HepG2 (cell line): Measurements from ENCODE around the gene ATXN2. TPM values are rescaled to one million over a fixed set of nuclear protein-coding genes. Genes with fewer than 3 reads are reported as not detected.

ENCODE experiments used
- ATAC-seq: fragments of 200-7000 bp; cut with Tn5 transposase; 3 replicates; pipeline ENCODE4 v1.9.1; 2020; ENCODE audit warnings: mild to moderate bottlenecking, moderate library complexity
- BruUV-seq: library from RNA; stranded (reverse); fragments of 400-500 nt; replicated peaks from 2 replicates; lab custom pipeline; 2021; lab: Mats Ljungman, UMichigan
- CTCF ChIA-PET: fragments of 300-600 bp; formaldehyde crosslinking; extraction: SDS; loops from one replicate; lab custom pipeline; 2021; ENCODE audit warnings: low total read pairs, inconsistent platforms, low intra/inter-chr PET ratio; lab: Yijun Ruan, JAX
- POLR2A ChIA-PET: fragments of 350-600 bp; sonication (Branson Sonifier 250); formaldehyde crosslinking; loops from one replicate; lab custom pipeline; 2020; ENCODE audit warnings: antibody characterized with exemption, inconsistent platforms; lab: Yijun Ruan, JAX
- DNase-seq: peaks from one replicate; pipeline ENCODE4 v3.0.0-alpha.2; 2015; ENCODE audit warnings: low spot score
- FAIRE-seq: peaks from 3 replicates; lab custom pipeline; 2011; peaks lifted over from hg19 to GRCh38; lab: Jason Lieb, UNC
- H2AFZ ChIP-seq: one replicate; pipeline ENCODE4 v1.6.1; 2011; ENCODE audit warnings: low read length, inconsistent platforms
- H3K27ac ChIP-seq: fragments of 300-600 bp; 3 replicates; pipeline ENCODE4 v1.8.0; 2011; ENCODE audit warnings: mixed run types, mild to moderate bottlenecking, mixed read lengths, low read length, inconsistent platforms; ENCODE audit not compliant: insufficient read depth; ENCODE audit errors: extremely low read length
- H3K27me3 ChIP-seq, 2 experiments: fragments of 200-600 bp in 1 of 2; 2 replicates in 1 of 2; 3 replicates in 1 of 2; pipeline versions ENCODE4 v1.6.0 to v1.8.0; 2011; ENCODE audit warnings: low read length in 2 of 2, mild to moderate bottlenecking in 2 of 2, moderate library complexity in 2 of 2, inconsistent platforms in 1 of 2; ENCODE audit not compliant: insufficient read depth in 2 of 2, control insufficient read depth in 1 of 2
- H3K36me3 ChIP-seq, 2 experiments: fragments of 200-600 bp in 1 of 2; replicated peaks in 1 of 2; 2 replicates in 1 of 2; 3 replicates in 1 of 2; pipeline versions ENCODE4 v1.5.1 to v1.8.0; 2011; ENCODE audit warnings: low read length in 2 of 2, inconsistent platforms in 1 of 2; ENCODE audit not compliant: insufficient read depth in 2 of 2, control insufficient read depth in 1 of 2
- H3K4me1 ChIP-seq: 2 replicates; pipeline ENCODE4 v1.5.1; 2012; ENCODE audit warnings: low read length, inconsistent platforms; ENCODE audit not compliant: insufficient read depth
- H3K4me2 ChIP-seq: 2 replicates; pipeline ENCODE4 v1.6.0; 2011; ENCODE audit warnings: low read depth, low read length, inconsistent platforms
- H3K4me3 ChIP-seq, 3 experiments: fragments of 200-600 bp in 1 of 3; sonication (generic), shearing (Covaris generic) in 1 of 3; replicated peaks in 1 of 3; 2 replicates each; pipeline ENCODE4 v1.5.1; 2011 to 2016; ENCODE audit warnings: low read length in 3 of 3, inconsistent platforms in 2 of 3, low read depth in 2 of 3, mild to moderate bottlenecking in 2 of 3, control low read depth in 1 of 3, mixed read lengths in 1 of 3; ENCODE audit not compliant: insufficient read depth in 1 of 3
- H3K79me2 ChIP-seq: one replicate; pipeline ENCODE4 v1.6.1; 2011; ENCODE audit warnings: low read length, inconsistent platforms; ENCODE audit not compliant: insufficient read depth
- H3K9ac ChIP-seq: 2 replicates; pipeline ENCODE4 v1.6.0; 2011; ENCODE audit warnings: mild to moderate bottlenecking, low read depth, low read length, inconsistent platforms; ENCODE audit not compliant: insufficient read depth
- H3K9me3 ChIP-seq: 2 replicates; pipeline ENCODE4 v1.5.1; 2012; ENCODE audit warnings: mild to moderate bottlenecking, low read length
- H4K20me1 ChIP-seq: 2 replicates; pipeline ENCODE4 v1.6.0; 2011; ENCODE audit warnings: inconsistent platforms, mild to moderate bottlenecking, low read length, moderate library complexity; ENCODE audit not compliant: insufficient read depth
- AGO2 ChIP-seq: fragments of 200-400 bp; formaldehyde crosslinking; optimal IDR thresholded peaks from 2 replicates; pipeline ENCODE3; 2017; ENCODE audit warnings: mild to moderate bottlenecking, low read depth, low read length, moderate library complexity
- CBX2 ChIP-seq, 2 experiments: fragments of 200-600 bp in 1 of 2; sonication (generic); formaldehyde crosslinking in 1 of 2; IDR thresholded peaks; 2 replicates each; pipeline versions ENCODE4 v1.7.0 to v1.8.1; 2018 to 2022; ENCODE audit warnings: low read depth in 2 of 2, low read length in 1 of 2, mild to moderate bottlenecking in 1 of 2, missing genetic modification reagents in 1 of 2
- E2F1 ChIP-seq: sonication (generic); formaldehyde crosslinking; IDR thresholded peaks from 2 replicates; pipeline ENCODE4 v1.5.0; 2020; ENCODE audit warnings: missing genetic modification reagents
- GABPA ChIP-seq, 2 experiments: IDR thresholded peaks; 2 replicates each; pipeline ENCODE4 v1.6.1; 2011 to 2016; ENCODE audit warnings: low read depth in 2 of 2, low read length in 1 of 2, missing biosample characterization in 1 of 2, missing genetic modification characterization in 1 of 2
- MATR3 ChIP-seq: sonication (generic); formaldehyde crosslinking; IDR thresholded peaks from 2 replicates; pipeline ENCODE4 v1.4.0; 2020; ENCODE audit warnings: missing genetic modification reagents
- NRL ChIP-seq: sonication (generic); formaldehyde crosslinking; IDR thresholded peaks from 2 replicates; pipeline ENCODE4 v1.5.0; 2020; ENCODE audit warnings: missing genetic modification reagents, mild to moderate bottlenecking, moderate library complexity, borderline replicate concordance
- RAD21 ChIP-seq: fragments of 450-650 bp; formaldehyde crosslinking; IDR thresholded peaks from 2 replicates; pipeline ENCODE4 v1.5.0; 2020; ENCODE audit warnings: mild to moderate bottlenecking
- RBM22 ChIP-seq: fragments of 200-400 bp; formaldehyde crosslinking; optimal IDR thresholded peaks from 2 replicates; pipeline ENCODE3; 2017; ENCODE audit warnings: mild to moderate bottlenecking, low read length, moderate library complexity
- RFXANK ChIP-seq: IDR thresholded peaks from 2 replicates; pipeline ENCODE4 v1.6.1; 2016
- SMC3 ChIP-seq: IDR thresholded peaks from 2 replicates; pipeline ENCODE4 v1.6.1; 2011; ENCODE audit warnings: low read length, improper control_type of control experiment
- SP4 ChIP-seq: sonication (generic); formaldehyde crosslinking; IDR thresholded peaks from 2 replicates; pipeline ENCODE4 v1.8.1; 2023; ENCODE audit warnings: mild to moderate bottlenecking, missing genetic modification reagents
- STAG1 ChIP-seq: sonication (generic); formaldehyde crosslinking; IDR thresholded peaks from 2 replicates; pipeline ENCODE4 v1.4.0; 2020; ENCODE audit warnings: missing genetic modification reagents
- ZNF333 ChIP-seq: sonication (generic); formaldehyde crosslinking; IDR thresholded peaks from 2 replicates; pipeline ENCODE4 v1.4.0; 2020; ENCODE audit warnings: mild to moderate bottlenecking, missing genetic modification reagents, borderline replicate concordance
- ZNF496 ChIP-seq: sonication (generic); formaldehyde crosslinking; IDR thresholded peaks from 2 replicates; pipeline ENCODE4 v1.8.1; 2023; ENCODE audit warnings: mild to moderate bottlenecking, moderate library complexity, missing genetic modification reagents; ENCODE audit not compliant: insufficient replicate concordance
- ZNF597 ChIP-seq: sonication (generic); formaldehyde crosslinking; IDR thresholded peaks from 2 replicates; pipeline ENCODE4 v1.5.0; 2020; ENCODE audit warnings: missing genetic modification reagents
- WGBS: methylation state at CpG from one replicate; pipeline ENCODE4 v1.1.6; 2017; ENCODE audit warnings: low lambda C conversion rate; 5-methylcytosine and 5-hydroxymethylcytosine counted together
- in situ Hi-C: cut with HindIII; loops from 2 replicates; pipeline ENCODE4 v1.10.0; 2017; ENCODE audit warnings: low pct_unique_long_range_greater_than_20kb; ENCODE audit not compliant: extremely low pct_ligation_motif_present
- intact Hi-C: fragments of 100-400 bp; cut with micrococcal nuclease; formaldehyde crosslinking; loops from one replicate; pipeline ENCODE4 v1.10.0; 2022; ENCODE audit not compliant: unreplicated experiment
- polyA plus RNA-seq, 8 experiments: library from polyadenylated mRNA; depleted of rRNA in 3 of 8; stranded (reverse) in 7 of 8; unstranded in 1 of 8; fragments of >200 nt; fragmentation: Illumina TruSeq in 4 of 8; extraction: Trizol in 4 of 8; gene quantifications; 2 replicates each; pipeline versions ENCODE4 v1.2.1 to v1.2.3, GENCODE V29; 2011 to 2016; ENCODE audit warnings: low read depth in 4 of 8, missing spikeins in 1 of 8, mixed read lengths in 1 of 8; ENCODE audit not compliant: insufficient read depth in 1 of 8
- total RNA-seq, 5 experiments: library from RNA; depleted of rRNA; stranded (reverse); fragments of >200 nt; fragmentation: Illumina TruSeq; extraction: Trizol; gene quantifications; 2 replicates each; pipeline ENCODE4 v1.2.3, GENCODE V29; 2016; ENCODE audit warnings: low read depth in 1 of 5

Gene ATXN2
- total and polyA plus RNA-seq, 2 of the 13 experiments (the other 11 are each of a cell fraction or from before 2014, with no cell fraction given): 18.1 to 27.1 TPM

GRCh38 chr12:111453071-111453989, 145.8 kb downstream of the ATXN2 start:
- ATAC-seq: peak; percentile 15; the same call in 2 of the 3 replicates

GRCh38 chr12:111451649-111452129, 147.4 kb downstream of the ATXN2 start:
- DNase-seq (peak; percentile 53), ATAC-seq (no peak), FAIRE-seq (peak; percentile 59)
- 0 out of 2 replicates have a peak, but pooled peaks cover 8% of the 10 kb centered on the region for H4K20me1 ChIP-seq
- H2AFZ ChIP-seq: no peak overlapping the region
- H3K4me3 ChIP-seq: no peak overlapping the region
- peaks cover 48 to 86% of the 10 kb centered on the region in 2 experiments for H3K36me3 ChIP-seq
- CTCF ChIA-PET: interaction anchor here (1.7 to 2.8 kb wide), 2 partner anchors 55 to 121 kb away, joined by 12 to 31 read pairs; no protein-coding TSS in a partner anchor
- BruUV-seq: no TSS peak
- no peak overlapping the region for H3K27ac ChIP-seq
- POLR2A ChIA-PET: interaction anchor here (1.1 to 1.2 kb wide), 2 partner anchors 49 to 121 kb away, joined by 3 to 4 read pairs; no protein-coding TSS in a partner anchor
- no peaks in the 10 kb centered on the region for H3K79me2 ChIP-seq
- intact Hi-C loops (loop anchor here (1.0 to 2.0 kb wide), 3 partner anchors 47 to 120 kb away; partner anchors contain the start of gene SH2B3), in situ Hi-C loops (loop anchor here (5.0 kb wide), 1 partner anchor 54 kb away; no protein-coding TSS in a partner anchor)
- H3K9me3 ChIP-seq: no peaks in the 10 kb centered on the region
- H3K4me2 ChIP-seq: no peak overlapping the region
- H3K27me3 ChIP-seq: no peaks in the 10 kb centered on the region
- no peaks in the 10 kb centered on the region for H3K4me1 ChIP-seq
- WGBS: 42% methylated on average over 6 of the region's 6 CpGs
- no peak overlapping the region for H3K9ac ChIP-seq
- no peak for TF ChIP-seq ZNF597 (CRISPR knock-in tag)
- no peak for TF ChIP-seq GABPA (IDR thresholded peaks at IDR 0.05; ENCODE audit: low read depth, low read length)
- 0 out of 2 replicates have a peak, but pooled peaks have one; percentile 16 for TF ChIP-seq GABPA (CRISPR knock-in tag; IDR thresholded peaks at IDR 0.05; ENCODE audit: low read depth)
- peak; percentile 60 for TF ChIP-seq SMC3
- TF ChIP-seq RBM22: peak; percentile 84
- TF ChIP-seq NRL (CRISPR knock-in tag): no peak
- TF ChIP-seq ZNF496 (CRISPR knock-in tag): no peak
- TF ChIP-seq RAD21: peak; percentile 44; the same call in 1 of the 2 replicates
- TF ChIP-seq E2F1 (CRISPR knock-in tag): no peak
- peak; percentile 67 for TF ChIP-seq STAG1 (CRISPR knock-in tag)

More at GRCh38 chr12:111453071-111453989, 145.8 kb downstream of the ATXN2 start:
- no peak overlapping the region for H3K4me3 ChIP-seq
- DNase-seq (no peak), FAIRE-seq (no peak)
- no TSS peak for BruUV-seq
- TF ChIP-seq ZNF333 (CRISPR knock-in tag) (no peak), RFXANK (no peak), SMC3 (no peak), CBX2 (IDR thresholded peaks at IDR 0.05; ENCODE audit: low read depth, low read length) (no peak), CBX2 (CRISPR knock-in tag; IDR thresholded peaks at IDR 0.05; ENCODE audit: low read depth) (no peak), RBM22 (peak; percentile 84), MATR3 (CRISPR knock-in tag) (no peak), AGO2 (peak; percentile 77), SP4 (no peak)
- TF ChIP-seq, all 625 proteins: peak for 2
- Histone ChIP-seq H3K9me3 (no peaks in the 10 kb centered on the region), H3K27me3 (no peaks in the 10 kb centered on the region), H3K36me3 (peaks cover 45 to 84% of the 10 kb centered on the region in 2 experiments), H2AFZ (no peak overlapping the region), H3K4me2 (no peak overlapping the region), H4K20me1 (0 out of 2 replicates have a peak, but pooled peaks cover 8% of the 10 kb centered on the region), H3K4me1 (no peaks in the 10 kb centered on the region), H3K79me2 (no peaks in the 10 kb centered on the region), H3K9ac (no peak overlapping the region), H3K27ac (no peak overlapping the region)
- WGBS: 99% methylated on average over 24 of the region's 25 CpGs
- intact Hi-C loops (no loop called here), in situ Hi-C loops (loop anchor here (5.0 kb wide), 1 partner anchor 56 kb away; no protein-coding TSS in a partner anchor)
- ChIA-PET POLR2A (no interaction called here), CTCF (interaction anchor here (2.8 kb wide), 1 partner anchor 57 kb away, joined by 31 read pairs; no protein-coding TSS in a partner anchor)
